Naive thymus-derived CD8-positive, alpha-beta T cell (primary cell): ENCODE data around the gene RAP1A. TPM values are rescaled to one million over a fixed set of nuclear protein-coding genes. Genes with fewer than 3 reads are reported as not detected.

Source experiments
- ATAC-seq, 2 donors: fragments of 150-1000 bp; cut with Tn5 transposase in 1 of 2; sonication (Bioruptor Pico), chemical (Tn5 transposase) in 1 of 2; 1 replicate in 1 of 2; 2 replicates in 1 of 2; pipeline ENCODE4 v1.10.0; 2021; ENCODE audit warnings: mild to moderate bottlenecking in 2 of 2, moderate library complexity in 2 of 2
- POLR2A ChIA-PET: fragments of 350-600 bp; sonication (Branson Sonifier 250); formaldehyde crosslinking; loops from one replicate; lab custom pipeline; 2021; ENCODE audit warnings: antibody characterized with exemption; lab: Charles Lee
- DNase-seq, 10 donors: peaks; one replicate each; pipeline versions ENCODE4 v3.0.0 to v3.0.0-alpha.2; 2020 to 2022
- H3K27ac Mint-ChIP-seq, 10 donors: one replicate each; pipeline ENCODE4 v1.8.0; 2020 to 2022; ENCODE audit warnings: mild to moderate bottlenecking in 10 of 10, mixed read lengths in 10 of 10, moderate library complexity in 4 of 10, inconsistent platforms in 1 of 10
- H3K27me3 Mint-ChIP-seq, 5 donors: one replicate each; pipeline ENCODE4 v1.8.0; 2021 to 2022; ENCODE audit warnings: mixed read lengths in 5 of 5
- H3K36me3 Mint-ChIP-seq, 3 donors: one replicate each; pipeline ENCODE4 v1.8.0; 2020 to 2022; ENCODE audit warnings: mixed read lengths in 3 of 3, mild to moderate bottlenecking in 2 of 3, inconsistent platforms in 1 of 3
- H3K4me1 Mint-ChIP-seq, 4 donors: one replicate each; pipeline ENCODE4 v1.8.0; 2021 to 2022; ENCODE audit warnings: mixed read lengths in 4 of 4
- H3K4me3 Mint-ChIP-seq, 10 donors: one replicate each; pipeline ENCODE4 v1.8.0; 2020 to 2022; ENCODE audit warnings: mild to moderate bottlenecking in 10 of 10, mixed read lengths in 10 of 10, moderate library complexity in 6 of 10, inconsistent platforms in 1 of 10
- H3K9me3 Mint-ChIP-seq, 9 donors: one replicate each; pipeline ENCODE4 v1.8.0; 2020 to 2022; ENCODE audit warnings: mixed read lengths in 9 of 9, mild to moderate bottlenecking in 3 of 9, inconsistent platforms in 1 of 9, moderate library complexity in 1 of 9
- polyA plus RNA-seq, 3 donors: library from polyadenylated mRNA; unstranded; fragments of 300-500 nt; fragmentation: Illumina TruSeq; gene quantifications; one replicate each; pipeline ENCODE4 v1.2.3, GENCODE V29; 2021
- total RNA-seq, 8 experiments: library from RNA in 2 of 8; stranded (reverse) in 2 of 8; gene quantifications; one replicate each; pipeline ENCODE4 v1.2.3 and lab custom pipeline; 2021 to 2026

Gene RAP1A
- total RNA-seq = 100 to 1,000 TPM; 124 to 130 TPM
- 10 to 100 TPM; 43.4 to 53.9 (median 50.0) TPM for polyA plus RNA-seq
- total RNA-seq (lab: John Stamatoyannopoulos, UW) = 36.4 to 78.0 (median 61.1) reads per million in 6 experiments

GRCh38 chr1:111619635-111620440 lies at the start of gene RAP1A:
RAP1A (plus strand) TSS chr1:111619789; CDS start chr1:111691361, 71,572 bp downstream.
- H3K27ac Mint-ChIP-seq = peak within 1 kb of the TSS; percentile 85 to 98 (median 94)
- H3K36me3 Mint-ChIP-seq = peaks cover 0 to 8% (median 0%) of the 10 kb centered on the region in 3 donors
- H3K9me3 Mint-ChIP-seq = peaks cover 0 to 1% (median 0%) of the 10 kb centered on the region in 9 donors

GRCh38 chr1:111569913-111570312 lies 49.7 kb upstream of the RAP1A start:
- Mint-ChIP-seq H3K36me3 (peaks cover 0 to 1% (median 0%) of the 10 kb centered on the region in 3 donors), H3K4me3 (no peak overlapping the region), H3K27ac (peak overlapping the region in 1 of 10 donors; percentile 24), H3K27me3 (no peaks in the 10 kb centered on the region), H3K9me3 (no peaks in the 10 kb centered on the region), H3K4me1 (peaks cover 7 to 16% (median 9%) of the 10 kb centered on the region in 4 donors)
- POLR2A ChIA-PET = interaction anchor here (1.4 kb wide), 1 partner anchor 13 kb away, joined by 3 read pairs; no protein-coding TSS in a partner anchor
- no peak for DNase-seq
- no peak for ATAC-seq

More at GRCh38 chr1:111619635-111620440, at the start of gene RAP1A:
- no peaks in the 10 kb centered on the region for H3K27me3 Mint-ChIP-seq
- ATAC-seq (peak; percentile 73 to 80), DNase-seq (peak; percentile 81 to 98 (median 90))
- POLR2A ChIA-PET = interaction anchor here (0.8 to 4.1 kb wide), 13 partner anchors 9 to 135 kb away, joined by 3 to 42 read pairs (median 5); partner anchors contain the start of gene DDX20
- H3K4me1 Mint-ChIP-seq = peaks cover 44 to 80% (median 73%) of the 10 kb centered on the region in 4 donors
- H3K4me3 Mint-ChIP-seq = peak within 1 kb of the TSS; percentile 92 to 99 (median 98)

GRCh38 chr1:111570781-111571181 lies 48.8 kb upstream of the RAP1A start:
- peak overlapping the region in 2 of 10 donors; percentile 4 to 34 for H3K27ac Mint-ChIP-seq
- peaks cover 0 to 1% (median 0%) of the 10 kb centered on the region in 3 donors for H3K36me3 Mint-ChIP-seq
- no peaks in the 10 kb centered on the region for H3K9me3 Mint-ChIP-seq
- POLR2A ChIA-PET = interaction anchor here (0.6 to 1.9 kb wide), 2 partner anchors 25 to 33 kb away, joined by 4 read pairs; no protein-coding TSS in a partner anchor
- no peak overlapping the region for H3K4me3 Mint-ChIP-seq
- peak in 8 of 10 donors; percentile 9 to 64 (median 32) for DNase-seq
- H3K27me3 Mint-ChIP-seq = no peaks in the 10 kb centered on the region
- peaks cover 7 to 14% (median 9%) of the 10 kb centered on the region in 4 donors for H3K4me1 Mint-ChIP-seq
- ATAC-seq = peak; percentile 40 to 58

GRCh38 chr1:111571239-111571638 lies 48.4 kb upstream of the RAP1A start:
- POLR2A ChIA-PET = interaction anchor here (0.6 to 1.9 kb wide), 2 partner anchors 24 to 32 kb away, joined by 4 read pairs; no protein-coding TSS in a partner anchor
- H3K4me3 Mint-ChIP-seq = no peak overlapping the region
- H3K36me3 Mint-ChIP-seq = peaks cover 0 to 1% (median 0%) of the 10 kb centered on the region in 3 donors
- no peak overlapping the region for H3K27ac Mint-ChIP-seq
- H3K27me3 Mint-ChIP-seq = no peaks in the 10 kb centered on the region
- peaks cover 7 to 11% (median 9%) of the 10 kb centered on the region in 4 donors for H3K4me1 Mint-ChIP-seq
- ATAC-seq = no peak
- H3K9me3 Mint-ChIP-seq = no peaks in the 10 kb centered on the region
- DNase-seq = no peak

- POLR2A ChIA-PET = interaction anchor here (0.5 to 1.9 kb wide), 2 partner anchors 23 to 32 kb away, joined by 4 read pairs; no protein-coding TSS in a partner anchor
- H3K36me3 Mint-ChIP-seq = no peaks in the 10 kb centered on the region
These were observed 47.6 kb upstream of the RAP1A start for GRCh38 chr1:111571987-111572386.

GRCh38 chr1:111576547-111576946 lies 43.0 kb upstream of the RAP1A start:
- H3K4me1 Mint-ChIP-seq = peaks cover 0 to 5% (median under 1%) of the 10 kb centered on the region in 4 donors

More at GRCh38 chr1:111571987-111572386, 47.6 kb upstream of the RAP1A start:
- ATAC-seq = no peak
- Mint-ChIP-seq H3K9me3 (no peaks in the 10 kb centered on the region), H3K4me3 (no peak overlapping the region), H3K27me3 (no peaks in the 10 kb centered on the region), H3K27ac (no peak overlapping the region), H3K4me1 (peaks cover 7 to 11% (median 9%) of the 10 kb centered on the region in 4 donors)
- DNase-seq = no peak

GRCh38 chr1:111577814-111578213 lies 41.8 kb upstream of the RAP1A start:
- Mint-ChIP-seq H3K36me3 (no peaks in the 10 kb centered on the region), H3K27me3 (no peaks in the 10 kb centered on the region), H3K4me1 (peaks cover 0 to 6% (median 2%) of the 10 kb centered on the region in 4 donors), H3K4me3 (no peak overlapping the region), H3K27ac (no peak overlapping the region), H3K9me3 (no peaks in the 10 kb centered on the region)
- no peak for DNase-seq
- ATAC-seq = no peak
- POLR2A ChIA-PET = no interaction called here

More at GRCh38 chr1:111576547-111576946, 43.0 kb upstream of the RAP1A start:
- Mint-ChIP-seq H3K9me3 (no peaks in the 10 kb centered on the region), H3K36me3 (no peaks in the 10 kb centered on the region), H3K27ac (no peak overlapping the region), H3K4me3 (no peak overlapping the region), H3K27me3 (no peaks in the 10 kb centered on the region)
- DNase-seq = no peak
- POLR2A ChIA-PET = interaction anchor here (0.7 kb wide), 1 partner anchor 9 kb away, joined by 7 read pairs; no protein-coding TSS in a partner anchor
- no peak for ATAC-seq

GRCh38 chr1:111581166-111581565 lies 38.4 kb upstream of the RAP1A start:
- Mint-ChIP-seq H3K4me3 (no peak overlapping the region), H3K36me3 (no peaks in the 10 kb centered on the region), H3K27me3 (no peaks in the 10 kb centered on the region), H3K9me3 (no peaks in the 10 kb centered on the region), H3K27ac (peak overlapping the region in 1 of 10 donors; percentile 19), H3K4me1 (peaks cover 0 to 5% (median 3%) of the 10 kb centered on the region in 4 donors)
- POLR2A ChIA-PET = interaction anchor here (1.5 kb wide), 1 partner anchor 23 kb away, joined by 4 read pairs; no protein-coding TSS in a partner anchor
- ATAC-seq (no peak), DNase-seq (no peak)

- ATAC-seq (no peak), DNase-seq (no peak)
- POLR2A ChIA-PET = interaction anchor here (0.8 to 1.7 kb wide), 4 partner anchors 12 to 34 kb away, joined by 3 to 4 read pairs (median 4); no protein-coding TSS in a partner anchor
- Mint-ChIP-seq H3K9me3 (no peaks in the 10 kb centered on the region), H3K36me3 (no peaks in the 10 kb centered on the region), H3K4me1 (peaks cover 0 to 5% (median 3%) of the 10 kb centered on the region in 4 donors), H3K27me3 (no peaks in the 10 kb centered on the region), H3K27ac (peak overlapping the region in 1 of 10 donors; percentile 52), H3K4me3 (no peak overlapping the region)
These were observed 37.6 kb upstream of the RAP1A start for GRCh38 chr1:111582016-111582415.

- Mint-ChIP-seq H3K27ac (peak overlapping the region in 1 of 10 donors; percentile 52), H3K36me3 (no peaks in the 10 kb centered on the region), H3K27me3 (no peaks in the 10 kb centered on the region), H3K4me3 (no peak overlapping the region), H3K4me1 (peaks cover 0 to 5% (median 3%) of the 10 kb centered on the region in 4 donors), H3K9me3 (no peaks in the 10 kb centered on the region)
- ATAC-seq (no peak), DNase-seq (no peak)
- POLR2A ChIA-PET = interaction anchor here (0.7 to 1.7 kb wide), 6 partner anchors 10 to 99 kb away, joined by 3 to 9 read pairs (median 4); no protein-coding TSS in a partner anchor
These were observed 36.7 kb upstream of the RAP1A start for GRCh38 chr1:111582644-111583618.

- Mint-ChIP-seq H3K27ac (no peak overlapping the region), H3K4me3 (no peak overlapping the region), H3K27me3 (no peaks in the 10 kb centered on the region), H3K36me3 (no peaks in the 10 kb centered on the region), H3K9me3 (no peaks in the 10 kb centered on the region), H3K4me1 (peaks cover 0 to 5% (median 2%) of the 10 kb centered on the region in 4 donors)
- ATAC-seq (no peak), DNase-seq (no peak)
- POLR2A ChIA-PET = interaction anchor here (1.2 kb wide), 1 partner anchor 27 kb away, joined by 3 read pairs; no protein-coding TSS in a partner anchor
These were observed 34.0 kb upstream of the RAP1A start for GRCh38 chr1:111585447-111586086.
